ENCODE measurements around the gene DPM2. TPM values are rescaled to one million over a fixed set of nuclear protein-coding genes. Genes with fewer than 3 reads are reported as not detected.

Gene DPM2
- polyA plus RNA-seq, 2 of the 4 experiments (the other 2 are of a cell fraction): 41.9 to 45.9 TPM

- TF ChIP-seq REST (IDR thresholded peaks at IDR 0.05) (no peak), FOSL2 (IDR thresholded peaks at IDR 0.05) (no peak), FOSL2 (CRISPR knock-in tag; IDR thresholded peaks at IDR 0.05) (0 out of 2 replicates have a peak, but pooled peaks have one; percentile 2), PBX3 (IDR thresholded peaks at IDR 0.05) (peak; percentile 26)
These were observed 6.4 kb downstream of the DPM2 start (continued) for GRCh38 chr9:127931092-127931881.

GRCh38 chr9:127930231-127931091 lies 7.2 kb downstream of the DPM2 start, which contains the start of gene PIP5KL1:
Gene PIP5KL1, minus strand, starts transcription at chr9:127930777. Its CDS starts 25 bp downstream, at chr9:127930752.
- 4% methylated on average over 28 of the region's 70 CpGs for WGBS (ENCODE audit: missing lambda C conversion rate)
- Histone ChIP-seq H3K4me3 (peak within 1 kb of the TSS; percentile 54), H3K27ac (peak within 1 kb of the TSS; percentile 83 to 84), H3K4me1 (peaks cover 45% of the 10 kb centered on the region), H3K9me3 (no peaks in the 10 kb centered on the region), H3K4me2 (peak within 1 kb of the TSS; percentile 98)
- DNase-seq (ENCODE audit: low read depth in 1 of 2, low spot score in 1 of 2) (peak; percentile 89 to 95), FAIRE-seq (no peak), ATAC-seq (peak; percentile 72 to 86)
- CTCF ChIA-PET: interaction anchor here (0.6 to 35.7 kb wide), 8 partner anchors 9 to 195 kb away, joined by 3 to 827 read pairs (median 10); partner anchors contain the start of gene TOR2A
- POLR2A ChIA-PET: interaction anchor here (0.8 kb wide), 1 partner anchor 11 kb away, joined by 3 read pairs; no protein-coding TSS in a partner anchor
- TF ChIP-seq ZNF302 (CRISPR knock-in tag; IDR thresholded peaks at IDR 0.05): no peak
- no peak for TF ChIP-seq PHF8 (IDR thresholded peaks at IDR 0.05; ENCODE audit: borderline replicate concordance, low read depth)
- TF ChIP-seq FOXS1 (CRISPR knock-in tag; IDR thresholded peaks at IDR 0.05): no peak
- no peak for TF ChIP-seq HOXB13 (CRISPR knock-in tag; IDR thresholded peaks at IDR 0.05; ENCODE audit: low read depth)
- TF ChIP-seq RFX5 (IDR thresholded peaks at IDR 0.05): 0 out of 2 replicates have a peak, but pooled peaks have one; percentile 20
- TF ChIP-seq REST (IDR thresholded peaks at IDR 0.05): no peak; the same call in 1 of the 2 replicates
- no peak for TF ChIP-seq ZFP36 (IDR thresholded peaks at IDR 0.05; ENCODE audit: borderline replicate concordance, partially characterized antibody)
- TF ChIP-seq CEBPB (IDR thresholded peaks at IDR 0.05): no peak
- no peak for TF ChIP-seq HEYL (CRISPR knock-in tag; IDR thresholded peaks at IDR 0.05)
- TF ChIP-seq CHD2 (IDR thresholded peaks at IDR 0.05; ENCODE audit: low read length, partially characterized antibody): no peak
- TF ChIP-seq RARB (CRISPR knock-in tag; IDR thresholded peaks at IDR 0.05): no peak
- no peak for TF ChIP-seq NR3C1 (IDR thresholded peaks at IDR 0.05)
- TF ChIP-seq CBX8 (IDR thresholded peaks at IDR 0.05): no peak
- no peak for TF ChIP-seq SREBF2 (IDR thresholded peaks at IDR 0.05)
- TF ChIP-seq ZSCAN20 (CRISPR knock-in tag; IDR thresholded peaks at IDR 0.05): no peak
- no peak for TF ChIP-seq CHD4 (IDR thresholded peaks at IDR 0.05; ENCODE audit: borderline replicate concordance)
- TF ChIP-seq CTCF (IDR thresholded peaks at IDR 0.05): peak; percentile 10; the same call in 1 of the 3 replicates
- TF ChIP-seq FOSL2 (IDR thresholded peaks at IDR 0.05): no peak
- peak; percentile 15; the same call in 1 of the 2 replicates for TF ChIP-seq FOSL2 (CRISPR knock-in tag; IDR thresholded peaks at IDR 0.05)
- no peak; the same call in 1 of the 2 replicates for TF ChIP-seq TFCP2L1 (CRISPR knock-in tag; IDR thresholded peaks at IDR 0.05)
- TF ChIP-seq JUN (IDR thresholded peaks at IDR 0.05): peak in 1 of 2 experiments; percentile 62; a peak in 1 of 5 replicates
- TF ChIP-seq BHLHE40 (IDR thresholded peaks at IDR 0.05; ENCODE audit: low read depth, low read length): no peak
- no peak for TF ChIP-seq EP300 (IDR thresholded peaks at IDR 0.05)
- TF ChIP-seq MAFK (IDR thresholded peaks at IDR 0.05; ENCODE audit: partially characterized antibody): no peak
- no peak for TF ChIP-seq MYC (IDR thresholded peaks at IDR 0.05; ENCODE audit: borderline replicate concordance, low read length)

All from A549 (cell line).